K562 (cell line): ENCODE measurements around the gene GPR157. TPM values are rescaled to one million over a fixed set of nuclear protein-coding genes. Genes with fewer than 3 reads are reported as not detected.
A peak's percentile ranks its signal among the peaks of the same experiment; 100 is the strongest.

Experiments used
- ATAC-seq: fragments of 200-7000 bp; cut with Tn5 transposase; 3 replicates; pipeline ENCODE4 v1.9.1; 2020; ENCODE audit warnings: moderate library complexity
- BruUV-seq: library from RNA; stranded (reverse); fragments of 400-500 nt; replicated peaks from 2 replicates; lab custom pipeline; 2021; lab: Mats Ljungman, UMichigan
- CTCF ChIA-PET: fragments of 300-600 bp; formaldehyde crosslinking; extraction: SDS; loops from one replicate; lab custom pipeline; 2021; ENCODE audit warnings: low intra/inter-chr PET ratio; lab: Yijun Ruan, JAX
- POLR2A ChIA-PET: fragments of 300-600, 350-650 bp; sonication (Branson Sonifier 250); formaldehyde crosslinking; extraction: SDS; loops from one replicate; lab custom pipeline; 2021; ENCODE audit warnings: antibody characterized with exemption, inconsistent platforms; lab: Yijun Ruan, JAX
- DNase-seq, 4 experiments: peaks; one replicate each; pipeline versions ENCODE4 v3.0.0 to v3.0.0-alpha.2; 2011 to 2018; ENCODE audit warnings: low spot score in 3 of 4, mixed read lengths in 3 of 4; ENCODE audit errors: extremely low read depth in 1 of 4
- FAIRE-seq: peaks from 2 replicates; lab custom pipeline; 2011; peaks lifted over from hg19 to GRCh38; lab: Jason Lieb, UNC
- H2AFZ ChIP-seq: 2 replicates; pipeline ENCODE4 v1.6.0; 2011; ENCODE audit warnings: low read depth, low read length, control low read depth, inconsistent platforms
- H3K27ac ChIP-seq: fragments of 200-600 bp; 3 replicates; pipeline ENCODE4 v1.8.0; 2011; ENCODE audit warnings: low read depth, mild to moderate bottlenecking, control low read depth, inconsistent platforms, low read length, moderate library complexity, mixed read lengths; ENCODE audit errors: extremely low read depth
- H3K27me3 ChIP-seq, 2 experiments: fragments of 300-600 bp in 1 of 2; 2 replicates in 1 of 2; 3 replicates in 1 of 2; pipeline versions ENCODE4 v1.6.0 to v1.8.0; 2011; ENCODE audit warnings: inconsistent platforms in 2 of 2, low read length in 2 of 2, mild to moderate bottlenecking in 1 of 2, mixed read lengths in 1 of 2, moderate library complexity in 1 of 2; ENCODE audit not compliant: control insufficient read depth in 2 of 2, insufficient read depth in 2 of 2
- H3K36me3 ChIP-seq: fragments of 300-600 bp; 3 replicates; pipeline ENCODE4 v1.8.0; 2011; ENCODE audit warnings: mild to moderate bottlenecking, low read length, inconsistent platforms; ENCODE audit not compliant: control insufficient read depth, insufficient read depth
- H3K4me1 ChIP-seq, 2 experiments: fragments of 200-600 bp in 1 of 2; replicated peaks in 1 of 2; 2 replicates in 1 of 2; 3 replicates in 1 of 2; pipeline versions ENCODE4 v1.5.1 to v1.8.0; 2011; ENCODE audit warnings: inconsistent platforms in 2 of 2, low read length in 2 of 2, mild to moderate bottlenecking in 1 of 2, mixed read lengths in 1 of 2, moderate library complexity in 1 of 2; ENCODE audit not compliant: control insufficient read depth in 2 of 2, insufficient read depth in 2 of 2
- H3K4me2 ChIP-seq: 2 replicates; pipeline ENCODE4 v1.6.1; 2011; ENCODE audit warnings: low read length, control low read depth, inconsistent platforms, mixed read lengths; ENCODE audit not compliant: insufficient read depth
- H3K4me3 ChIP-seq: fragments of 200-600 bp; sonication (generic), shearing (Covaris generic); 2 replicates; pipeline ENCODE4 v1.5.1; 2016; ENCODE audit warnings: control low read depth, inconsistent platforms
- H3K79me2 ChIP-seq: fragments of 200-600 bp; 3 replicates; pipeline ENCODE4 v1.8.0; 2011; ENCODE audit warnings: low read length, inconsistent platforms; ENCODE audit not compliant: control insufficient read depth, insufficient read depth
- H3K9ac ChIP-seq, 2 experiments: 2 replicates each; pipeline versions ENCODE4 v1.6.0 to v1.6.1; 2011; ENCODE audit warnings: low read depth in 2 of 2, low read length in 2 of 2, control low read depth in 1 of 2, inconsistent platforms in 1 of 2, mild to moderate bottlenecking in 1 of 2, mixed read lengths in 1 of 2; ENCODE audit not compliant: insufficient read depth in 1 of 2
- H3K9me1 ChIP-seq: one replicate; pipeline ENCODE4 v1.6.0; 2011; ENCODE audit warnings: inconsistent platforms, mild to moderate bottlenecking, low read length, moderate library complexity; ENCODE audit not compliant: control insufficient read depth, insufficient read depth
- H3K9me3 ChIP-seq: replicated peaks from 2 replicates; pipeline ENCODE4 v1.5.1; 2011; ENCODE audit warnings: low read depth, low read length, inconsistent platforms; ENCODE audit not compliant: control insufficient read depth, insufficient read depth
- H4K20me1 ChIP-seq: replicated peaks from 2 replicates; pipeline ENCODE4 v1.6.1; 2011; ENCODE audit warnings: low read length, inconsistent platforms, mixed read lengths; ENCODE audit not compliant: control insufficient read depth, insufficient read depth
- EP400 ChIP-seq: fragments of 450-650 bp; IDR thresholded peaks from 2 replicates; pipeline ENCODE4 v1.6.1; 2017; ENCODE audit warnings: antibody characterized with exemption, mild to moderate bottlenecking, moderate library complexity
- ESRRA ChIP-seq: fragments of 450-650 bp; IDR thresholded peaks from 2 replicates; pipeline ENCODE4 v1.6.1; 2014; ENCODE audit warnings: low read depth, mild to moderate bottlenecking, moderate library complexity, borderline replicate concordance
- FOXK1 ChIP-seq: sonication (generic); formaldehyde crosslinking; IDR thresholded peaks from 2 replicates; pipeline ENCODE4 v1.8.0; 2022; ENCODE audit warnings: missing genetic modification reagents, mild to moderate bottlenecking, borderline replicate concordance
- HNRNPUL1 ChIP-seq: fragments of 200-400 bp; formaldehyde crosslinking; IDR thresholded peaks from 2 replicates; pipeline ENCODE4 v1.6.1; 2017; ENCODE audit warnings: low read length
- KAT7 ChIP-seq: sonication (generic); formaldehyde crosslinking; IDR thresholded peaks from 2 replicates; pipeline ENCODE4 v1.8.0; 2022; ENCODE audit warnings: missing genetic modification reagents, mild to moderate bottlenecking, borderline replicate concordance
- PML ChIP-seq: IDR thresholded peaks from 2 replicates; pipeline ENCODE4 v1.6.1; 2012; ENCODE audit warnings: low read length, inconsistent platforms
- POU5F1 ChIP-seq: fragments of 150-350 bp; IDR thresholded peaks from 2 replicates; pipeline ENCODE4 v1.6.1; 2014; ENCODE audit warnings: borderline replicate concordance, low read length, low read depth, mild to moderate bottlenecking; ENCODE audit not compliant: partially characterized antibody
- PURB ChIP-seq: sonication (generic); formaldehyde crosslinking; IDR thresholded peaks from 2 replicates; pipeline ENCODE4 v1.9.0; 2021; ENCODE audit warnings: low read depth, mild to moderate bottlenecking, missing genetic modification reagents
- WGBS: fragments of 100-300 bp; shearing (Covaris generic); methylation state at CpG from one replicate; pipeline ENCODE4 v1.1.6; 2016; ENCODE audit warnings: low coverage, mixed read lengths; ENCODE audit not compliant: insufficient coverage; ENCODE audit errors: missing lambda C conversion rate; 5-methylcytosine and 5-hydroxymethylcytosine counted together
- in situ Hi-C: fragments of 300-500 bp; cut with MboI; formaldehyde crosslinking; loops from 4 replicates; pipeline ENCODE4 v1.15.0; 2018; ENCODE audit warnings: inconsistent platforms, mixed read lengths
- intact Hi-C: fragments of 100-400 bp; cut with micrococcal nuclease; formaldehyde crosslinking; loops from 2 replicates; pipeline ENCODE4 v1.14.2; 2022
- polyA plus RNA-seq, 8 experiments: library from polyadenylated mRNA; depleted of rRNA in 4 of 8; stranded (reverse) in 5 of 8; unstranded in 3 of 8; fragments of >200 nt; fragmentation: Nextera tagmentation in 2 of 8; fragmentation: Illumina TruSeq in 1 of 8; extraction: Ambion mirVana in 2 of 8; extraction: Trizol in 1 of 8; gene quantifications; 2 replicates each; pipeline versions ENCODE4 v1.2.1 to v1.2.3, GENCODE V29; 2011 to 2014; ENCODE audit warnings: inconsistent platforms in 1 of 8, missing spikeins in 1 of 8
- total RNA-seq, 7 experiments: library from RNA; depleted of rRNA in 6 of 7; stranded (reverse); fragments of >200 nt in 6 of 7; fragmentation: Illumina TruSeq in 2 of 7; extraction: Trizol in 2 of 7; gene quantifications; 2 replicates each; pipeline versions ENCODE4 v1.2.1 to v1.2.3, GENCODE V29; 2011 to 2021; ENCODE audit warnings: low replicate concordance in 1 of 7
- TF ChIP-seq, protein P1 (sequence below): fragments of 250-450 bp; sonication (Bioruptor Pico); IDR thresholded peaks from 2 replicates; pipeline ENCODE4 v1.8.0; 2022; ENCODE audit warnings: moderate library complexity, mild to moderate bottlenecking, inconsistent platforms
- TF ChIP-seq, protein P2 (sequence below): sonication (generic); formaldehyde crosslinking; IDR thresholded peaks from 2 replicates; pipeline ENCODE4 v1.8.1; 2022; ENCODE audit warnings: missing genetic modification reagents

GPR157 gene
- total and polyA plus RNA-seq, 9 of the 15 experiments (the other 6 are each of a cell fraction or from before 2014, with no cell fraction given): 0.01 to 0.18 (median 0.04) TPM; not detected in 4

DNA sequence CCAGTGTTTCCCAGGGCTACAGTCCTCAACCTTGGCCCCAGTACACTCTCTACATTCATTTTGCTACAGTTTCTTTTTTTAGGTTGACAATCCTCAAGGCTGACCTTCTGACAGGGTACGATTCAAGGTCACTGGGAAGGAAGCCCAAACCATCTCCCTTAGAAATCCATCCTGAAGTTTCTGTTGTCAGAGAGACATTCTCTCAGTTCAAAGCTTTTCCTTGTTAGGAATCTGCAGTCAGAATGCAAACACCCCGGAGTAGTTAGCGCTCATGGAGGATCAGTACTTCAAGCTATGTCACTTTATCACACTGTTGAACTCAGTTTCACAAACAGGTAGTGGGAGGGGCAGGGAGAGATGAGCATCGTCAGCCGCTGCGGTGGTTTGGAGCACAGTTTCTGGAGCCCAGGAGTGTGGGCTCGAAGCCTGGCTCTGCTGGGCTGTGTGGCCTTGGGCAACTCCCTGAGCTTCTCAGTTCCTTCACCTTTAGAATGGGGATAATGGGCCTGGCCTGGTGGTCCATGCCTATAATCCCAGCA lies 63.6 kb downstream of the GPR157 start:
- Histone ChIP-seq H4K20me1 (peaks cover 5% of the 10 kb centered on the region; the same call in 1 of the 2 replicates), H3K4me1 (peaks cover 0 to 4% of the 10 kb centered on the region in 2 experiments; a peak in 2 of 5 replicates), H3K4me3 (no peak overlapping the region), H3K27me3 (peaks cover 19 to 58% of the 10 kb centered on the region in 2 experiments), H3K36me3 (no peaks in the 10 kb centered on the region), H3K9ac (no peak overlapping the region), H3K27ac (no peak overlapping the region), H3K4me2 (no peak overlapping the region), H3K9me3 (no peaks in the 10 kb centered on the region), H2AFZ (no peak overlapping the region), H3K9me1 (no peaks in the 10 kb centered on the region), H3K79me2 (no peaks in the 10 kb centered on the region)
- TF ChIP-seq PURB: no peak
- peak; percentile 59; the same call in 1 of the 2 replicates for TF ChIP-seq ESRRA
- CTCF ChIA-PET: interaction anchor here (0.6 kb wide), 1 partner anchor 389 kb away, joined by 3 read pairs; no protein-coding TSS in a partner anchor
- no peak for FAIRE-seq
- in situ Hi-C loops (no loop called here), intact Hi-C loops (no loop called here)
- BruUV-seq: no TSS peak
- DNase-seq: no peak
- 2% methylated on average over 7 of the region's 7 CpGs for WGBS
- no peak for ATAC-seq
- POLR2A ChIA-PET: interaction anchor here (0.7 kb wide), 1 partner anchor 506 kb away, joined by 3 read pairs; no protein-coding TSS in a partner anchor

DNA sequence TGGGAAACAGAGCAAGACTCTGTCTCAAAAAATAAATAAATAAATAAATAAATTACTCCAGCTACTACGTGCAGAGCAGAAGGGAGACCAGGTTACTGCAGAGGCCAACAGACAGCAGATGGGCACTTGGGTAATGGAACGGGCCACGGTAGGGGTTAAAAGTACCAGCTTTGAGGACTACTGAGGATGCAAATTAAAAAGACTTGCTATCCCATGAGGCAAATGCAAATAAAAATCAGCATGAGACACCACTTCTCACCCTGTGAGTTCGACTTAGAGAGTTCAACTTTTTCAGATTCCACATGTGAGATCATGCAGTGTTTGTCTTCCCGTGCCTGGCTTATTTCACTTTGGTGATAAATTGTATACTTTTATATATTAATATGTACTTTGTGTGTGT lies 66.1 kb downstream of the GPR157 start:
- TF ChIP-seq EP400 (no peak), HNRNPUL1 (no peak), POU5F1 (no peak), KAT7 (CRISPR knock-in tag) (no peak), PML (no peak), FOXK1 (no peak)
- TF ChIP-seq, protein P1, sequence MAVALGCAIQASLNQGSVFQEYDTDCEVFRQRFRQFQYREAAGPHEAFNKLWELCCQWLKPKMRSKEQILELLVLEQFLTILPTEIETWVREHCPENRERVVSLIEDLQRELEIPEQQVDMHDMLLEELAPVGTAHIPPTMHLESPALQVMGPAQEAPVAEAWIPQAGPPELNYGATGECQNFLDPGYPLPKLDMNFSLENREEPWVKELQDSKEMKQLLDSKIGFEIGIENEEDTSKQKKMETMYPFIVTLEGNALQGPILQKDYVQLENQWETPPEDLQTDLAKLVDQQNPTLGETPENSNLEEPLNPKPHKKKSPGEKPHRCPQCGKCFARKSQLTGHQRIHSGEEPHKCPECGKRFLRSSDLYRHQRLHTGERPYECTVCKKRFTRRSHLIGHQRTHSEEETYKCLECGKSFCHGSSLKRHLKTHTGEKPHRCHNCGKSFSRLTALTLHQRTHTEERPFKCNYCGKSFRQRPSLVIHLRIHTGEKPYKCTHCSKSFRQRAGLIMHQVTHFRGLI (CRISPR knock-in tag): no peak
- TF ChIP-seq, protein P2, sequence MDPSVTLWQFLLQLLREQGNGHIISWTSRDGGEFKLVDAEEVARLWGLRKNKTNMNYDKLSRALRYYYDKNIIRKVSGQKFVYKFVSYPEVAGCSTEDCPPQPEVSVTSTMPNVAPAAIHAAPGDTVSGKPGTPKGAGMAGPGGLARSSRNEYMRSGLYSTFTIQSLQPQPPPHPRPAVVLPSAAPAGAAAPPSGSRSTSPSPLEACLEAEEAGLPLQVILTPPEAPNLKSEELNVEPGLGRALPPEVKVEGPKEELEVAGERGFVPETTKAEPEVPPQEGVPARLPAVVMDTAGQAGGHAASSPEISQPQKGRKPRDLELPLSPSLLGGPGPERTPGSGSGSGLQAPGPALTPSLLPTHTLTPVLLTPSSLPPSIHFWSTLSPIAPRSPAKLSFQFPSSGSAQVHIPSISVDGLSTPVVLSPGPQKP (CRISPR knock-in tag): no peak
- TF ChIP-seq, all 486 proteins: peak for 0
- H3K27me3 ChIP-seq: peaks cover 19 to 57% of the 10 kb centered on the region in 2 experiments
- no peak for DNase-seq
- H3K36me3 ChIP-seq: no peaks in the 10 kb centered on the region
- no peak overlapping the region for H2AFZ ChIP-seq
- no peak for FAIRE-seq
- peaks cover 5% of the 10 kb centered on the region; the same call in 1 of the 2 replicates for H4K20me1 ChIP-seq
- H3K27ac ChIP-seq: no peak overlapping the region
- H3K79me2 ChIP-seq: no peaks in the 10 kb centered on the region
- no TSS peak for BruUV-seq
- peaks cover 0 to 4% of the 10 kb centered on the region in 2 experiments; a peak in 2 of 5 replicates for H3K4me1 ChIP-seq
- H3K9me1 ChIP-seq: no peaks in the 10 kb centered on the region
- H3K4me2 ChIP-seq: no peak overlapping the region
- intact Hi-C loops: no loop called here
- POLR2A ChIA-PET: interaction anchor here (1.1 to 1.2 kb wide), 2 partner anchors 14 to 180 kb away, joined by 3 read pairs; no protein-coding TSS in a partner anchor
- 3% methylated on average over 5 of the region's 5 CpGs for WGBS
- H3K4me3 ChIP-seq: no peak overlapping the region
- CTCF ChIA-PET: no interaction called here
- no peak overlapping the region for H3K9ac ChIP-seq
- in situ Hi-C loops: no loop called here
- ATAC-seq: no peak
- no peaks in the 10 kb centered on the region for H3K9me3 ChIP-seq
